HG03439 (cell line): ENCODE results near the gene GPR4.

Experiments
- ATAC-seq: cut with Tn5 transposase; IDR thresholded peaks from one replicate; pipeline ENCODE4 v1.9.1; 2021; ENCODE audit warnings: mild to moderate bottlenecking, moderate library complexity; ENCODE audit not compliant: unreplicated experiment

Gene GPR4

GRCh38 chr19:45590300-45591003 is 11.6 kb downstream of the GPR4 start:
- ATAC-seq: no peak

GRCh38 chr19:45589768-45590167 is 12.2 kb downstream of the GPR4 start:
- ATAC-seq: no peak

GRCh38 chr19:45587873-45588272 is 14.1 kb downstream of the GPR4 start:
- no peak for ATAC-seq

GRCh38 chr19:45585158-45585577 is 16.8 kb downstream of the GPR4 start:
- ATAC-seq: no peak

- peak; percentile 93 for ATAC-seq
Observed at GRCh38 chr19:45584332-45585157, 17.5 kb downstream of the GPR4 start, which contains the start of gene OPA3. Gene OPA3, minus strand, starts transcription at chr19:45584802. Its CDS starts 38 bp downstream, at chr19:45584764.

GRCh38 chr19:45581576-45581975 is 20.4 kb downstream of the GPR4 start:
- no peak for ATAC-seq

- no peak for ATAC-seq
Observed at GRCh38 chr19:45578861-45579260, 23.2 kb downstream of the GPR4 start.

- ATAC-seq: no peak
Observed at GRCh38 chr19:45577111-45577905, 24.7 kb downstream of the GPR4 start.

- ATAC-seq: no peak
Observed at GRCh38 chr19:45576682-45577081, 25.3 kb downstream of the GPR4 start.

GRCh38 chr19:45575216-45575615 is 26.8 kb downstream of the GPR4 start:
- ATAC-seq: no peak

GRCh38 chr19:45574526-45574925 is 27.5 kb downstream of the GPR4 start:
- ATAC-seq: no peak

- ATAC-seq: no peak
Observed at GRCh38 chr19:45571457-45572220, 30.4 kb downstream of the GPR4 start.

GRCh38 chr19:45569619-45570421 is 32.2 kb downstream of the GPR4 start:
- ATAC-seq: no peak

GRCh38 chr19:45568732-45569131 is 33.3 kb downstream of the GPR4 start:
- no peak for ATAC-seq

GRCh38 chr19:45567609-45568008 is 34.4 kb downstream of the GPR4 start:
- no peak for ATAC-seq

GRCh38 chr19:45564131-45564780 is 37.8 kb downstream of the GPR4 start:
- ATAC-seq: no peak

GRCh38 chr19:45560686-45561085 is 41.3 kb downstream of the GPR4 start:
- no peak for ATAC-seq

- ATAC-seq: no peak
Observed at GRCh38 chr19:45560038-45560437, 42.0 kb downstream of the GPR4 start.

GRCh38 chr19:45558399-45558878 is 43.6 kb downstream of the GPR4 start:
- ATAC-seq: no peak
